HEK293 (cell line): ENCODE measurements around the gene ZNF45.
A peak's percentile ranks its signal among the peaks of the same experiment; 100 is the strongest.

ENCODE experiments used
- CTCF ChIA-PET: fragments of 350-600 bp; formaldehyde crosslinking; extraction: SDS; loops from one replicate; lab custom pipeline; 2021; ENCODE audit warnings: antibody characterized with exemption; lab: Yijun Ruan, JAX
- POLR2A ChIA-PET: fragments of 300-600 bp; formaldehyde crosslinking; extraction: SDS; loops from one replicate; lab custom pipeline; 2020; ENCODE audit warnings: antibody characterized with exemption, inconsistent platforms; lab: Yijun Ruan, JAX
- H3K27ac ChIP-seq: fragments of 200-500 bp; sonication (Bioruptor generic); 2 replicates; pipeline ENCODE4 v1.5.1; 2014; ENCODE audit warnings: low read depth, low read length, control low read depth, inconsistent platforms; ENCODE audit errors: extremely low read depth
- H3K36me3 ChIP-seq, 2 experiments: fragments of 200-500 bp in 1 of 2; sonication (Bioruptor generic) in 1 of 2; 1 replicate in 1 of 2; 2 replicates in 1 of 2; pipeline ENCODE4 v1.5.1; 2014 to 2017; ENCODE audit warnings: inconsistent platforms in 2 of 2, low read length in 2 of 2; ENCODE audit not compliant: control insufficient read depth in 2 of 2, insufficient read depth in 1 of 2
- H3K4me1 ChIP-seq: fragments of 200-500 bp; sonication (Bioruptor generic); 2 replicates; pipeline ENCODE4 v1.5.1; 2014; ENCODE audit warnings: mild to moderate bottlenecking, low read length, inconsistent platforms; ENCODE audit not compliant: control insufficient read depth, insufficient read depth
- H3K4me3 ChIP-seq: 2 replicates; pipeline ENCODE4 v1.5.1; 2011; ENCODE audit warnings: low read depth, mild to moderate bottlenecking, control low read depth, low read length, moderate library complexity
- H3K9me3 ChIP-seq: fragments of 200-500 bp; sonication (Bioruptor generic); 2 replicates; pipeline ENCODE4 v1.5.1; 2014; ENCODE audit warnings: low read depth, low read length, inconsistent platforms; ENCODE audit not compliant: control insufficient read depth, insufficient read depth
- GLI4 ChIP-seq: fragments of 450-650 bp; formaldehyde crosslinking; IDR thresholded peaks from 2 replicates; pipeline ENCODE4 v1.5.1; 2016; ENCODE audit warnings: missing biosample characterization, missing genetic modification characterization
- HOXA7 ChIP-seq: sonication (generic); formaldehyde crosslinking; IDR thresholded peaks from 2 replicates; pipeline ENCODE4 v1.8.1; 2022; ENCODE audit warnings: missing genetic modification reagents, borderline replicate concordance
- SCRT2 ChIP-seq: fragments of 450-650 bp; formaldehyde crosslinking; IDR thresholded peaks from 2 replicates; pipeline ENCODE4 v1.5.1; 2016; ENCODE audit warnings: missing biosample characterization, missing genetic modification characterization
- TRIM28 ChIP-seq: IDR thresholded peaks from 2 replicates; pipeline ENCODE4 v1.6.1; 2011; ENCODE audit warnings: low read length, control low read depth, borderline replicate concordance
- YY2 ChIP-seq: fragments of 450-650 bp; formaldehyde crosslinking; IDR thresholded peaks from 2 replicates; pipeline ENCODE4 v1.5.1; 2016; ENCODE audit warnings: missing biosample characterization, missing genetic modification characterization
- ZBTB48 ChIP-seq: fragments of 450-650 bp; formaldehyde crosslinking; IDR thresholded peaks from 2 replicates; pipeline ENCODE4 v1.5.1; 2016; ENCODE audit warnings: missing biosample characterization, missing genetic modification characterization
- ZFHX2 ChIP-seq: fragments of 450-650 bp; formaldehyde crosslinking; conservative IDR thresholded peaks from 2 replicates; pipeline ENCODE4 v1.5.1; 2016; ENCODE audit warnings: missing biosample characterization, missing genetic modification characterization
- ZFP3 ChIP-seq: fragments of 450-650 bp; formaldehyde crosslinking; IDR thresholded peaks from 2 replicates; pipeline ENCODE4 v1.5.1; 2016; ENCODE audit warnings: low read depth, missing biosample characterization, missing genetic modification characterization
- ZFP37 ChIP-seq: fragments of 450-650 bp; formaldehyde crosslinking; IDR thresholded peaks from 2 replicates; pipeline ENCODE4 v1.5.1; 2016; ENCODE audit warnings: missing biosample characterization, missing genetic modification characterization
- ZNF121 ChIP-seq: fragments of 450-650 bp; formaldehyde crosslinking; IDR thresholded peaks from 2 replicates; pipeline ENCODE4 v1.5.1; 2016; ENCODE audit warnings: missing biosample characterization, missing genetic modification characterization
- ZNF138 ChIP-seq: fragments of 450-650 bp; formaldehyde crosslinking; IDR thresholded peaks from 2 replicates; pipeline ENCODE4 v1.5.1; 2016; ENCODE audit warnings: missing biosample characterization, missing genetic modification characterization, borderline replicate concordance
- ZNF221 ChIP-seq: fragments of 450-650 bp; formaldehyde crosslinking; IDR thresholded peaks from 2 replicates; pipeline ENCODE4 v1.5.1; 2017; ENCODE audit warnings: missing biosample characterization, missing genetic modification characterization, borderline replicate concordance
- ZNF23 ChIP-seq: fragments of 450-650 bp; formaldehyde crosslinking; IDR thresholded peaks from 2 replicates; pipeline ENCODE4 v1.5.1; 2016; ENCODE audit warnings: missing biosample characterization, missing genetic modification characterization, borderline replicate concordance
- ZNF266 ChIP-seq: fragments of 450-650 bp; formaldehyde crosslinking; IDR thresholded peaks from 2 replicates; pipeline ENCODE4 v1.5.1; 2016; ENCODE audit warnings: missing biosample characterization, missing genetic modification characterization, low read depth
- ZNF280C ChIP-seq: fragments of 450-650 bp; formaldehyde crosslinking; IDR thresholded peaks from 2 replicates; pipeline ENCODE4 v1.5.1; 2016; ENCODE audit warnings: missing biosample characterization, missing genetic modification characterization
- ZNF302 ChIP-seq: fragments of 450-650 bp; formaldehyde crosslinking; IDR thresholded peaks from 2 replicates; pipeline ENCODE4 v1.5.1; 2016; ENCODE audit warnings: missing biosample characterization, missing genetic modification characterization, low read depth
- ZNF311 ChIP-seq: fragments of 450-650 bp; formaldehyde crosslinking; IDR thresholded peaks from 2 replicates; pipeline ENCODE4 v1.5.1; 2017; ENCODE audit warnings: missing biosample characterization, missing genetic modification characterization, borderline replicate concordance
- ZNF341 ChIP-seq: fragments of 450-650 bp; formaldehyde crosslinking; IDR thresholded peaks from 2 replicates; pipeline ENCODE4; 2016; ENCODE audit warnings: low read depth, missing biosample characterization, missing genetic modification characterization
- ZNF362 ChIP-seq: fragments of 450-650 bp; formaldehyde crosslinking; IDR thresholded peaks from 2 replicates; pipeline ENCODE4 v1.5.1; 2016; ENCODE audit warnings: missing biosample characterization, missing genetic modification characterization
- ZNF404 ChIP-seq: fragments of 450-650 bp; formaldehyde crosslinking; IDR thresholded peaks from 2 replicates; pipeline ENCODE4 v1.5.1; 2017; ENCODE audit warnings: missing biosample characterization, missing genetic modification characterization
- ZNF416 ChIP-seq: fragments of 450-650 bp; formaldehyde crosslinking; IDR thresholded peaks from 2 replicates; pipeline ENCODE4 v1.5.1; 2016; ENCODE audit warnings: missing biosample characterization, missing genetic modification characterization
- ZNF544 ChIP-seq: fragments of 450-650 bp; formaldehyde crosslinking; IDR thresholded peaks from 2 replicates; pipeline ENCODE4 v1.5.0; 2017; ENCODE audit warnings: missing biosample characterization, missing genetic modification characterization
- ZNF555 ChIP-seq: fragments of 450-650 bp; formaldehyde crosslinking; conservative IDR thresholded peaks from 2 replicates; pipeline ENCODE4 v1.5.1; 2017; ENCODE audit warnings: missing biosample characterization, mild to moderate bottlenecking, missing genetic modification characterization, inconsistent platforms
- ZNF558 ChIP-seq: fragments of 450-650 bp; formaldehyde crosslinking; IDR thresholded peaks from 2 replicates; pipeline ENCODE4 v1.5.1; 2016; ENCODE audit warnings: missing biosample characterization, missing genetic modification characterization
- ZNF596 ChIP-seq: fragments of 450-650 bp; IDR thresholded peaks from 2 replicates; pipeline ENCODE4 v1.5.0; 2018; ENCODE audit warnings: missing biosample characterization, mild to moderate bottlenecking, missing genetic modification characterization, moderate library complexity
- ZNF600 ChIP-seq: fragments of 450-650 bp; formaldehyde crosslinking; IDR thresholded peaks from 2 replicates; pipeline ENCODE4 v1.5.1; 2016; ENCODE audit warnings: missing biosample characterization, missing genetic modification characterization
- ZNF645 ChIP-seq: fragments of 450-650 bp; formaldehyde crosslinking; IDR thresholded peaks from 2 replicates; pipeline ENCODE4; 2016; ENCODE audit warnings: missing biosample characterization, missing genetic modification characterization
- ZNF654 ChIP-seq: fragments of 450-650 bp; formaldehyde crosslinking; IDR thresholded peaks from 2 replicates; pipeline ENCODE4 v1.5.1; 2016; ENCODE audit warnings: low read depth, missing biosample characterization, missing genetic modification characterization
- ZNF707 ChIP-seq: fragments of 450-650 bp; formaldehyde crosslinking; IDR thresholded peaks from 2 replicates; pipeline ENCODE4 v1.5.1; 2016; ENCODE audit warnings: missing biosample characterization, missing genetic modification characterization
- ZSCAN5A ChIP-seq: fragments of 450-650 bp; formaldehyde crosslinking; IDR thresholded peaks from 2 replicates; pipeline ENCODE4 v1.5.1; 2016; ENCODE audit warnings: missing biosample characterization, missing genetic modification characterization

The ZNF45 gene

GRCh38 chr19:43901395-43902390 lies 33.4 kb downstream of the ZNF45 start:
- Histone ChIP-seq H3K4me3 (peak overlapping the region; percentile 41), H3K9me3 (peaks cover 39% of the 10 kb centered on the region), H3K27ac (peak overlapping the region; percentile 30; the same call in 1 of the 2 replicates), H3K36me3 (peaks cover 23 to 47% of the 10 kb centered on the region in 2 experiments), H3K4me1 (peaks cover 9% of the 10 kb centered on the region)
- ChIA-PET POLR2A (interaction anchor here (0.7 to 1.5 kb wide), 13 partner anchors 12 to 311 kb away, joined by 3 to 25 read pairs (median 3); partner anchors contain the start of genes ZNF221, ZNF223, ZNF226 and ZNF227), CTCF (interaction anchor here (0.5 to 2.2 kb wide), 6 partner anchors 49 to 382 kb away, joined by 3 to 7 read pairs (median 3); partner anchors contain the start of gene ZNF221)
- TF ChIP-seq SCRT2 (tag by site-specific recombination) = peak; percentile 90
- no peak for TF ChIP-seq ZNF654 (tag by site-specific recombination)
- peak; percentile 27; the same call in 1 of the 2 replicates for TF ChIP-seq ZNF311 (tag by site-specific recombination)
- no peak for TF ChIP-seq ZNF121 (tag by site-specific recombination)
- peak; percentile 9; the same call in 1 of the 2 replicates for TF ChIP-seq ZNF362
- no peak for TF ChIP-seq HOXA7 (CRISPR knock-in tag)
- no peak for TF ChIP-seq TRIM28
- peak; percentile 97; the same call in 1 of the 2 replicates for TF ChIP-seq ZNF280C (tag by site-specific recombination)
- no peak for TF ChIP-seq ZNF555 (tag by site-specific recombination)
- peak; percentile 86 for TF ChIP-seq ZNF416 (tag by site-specific recombination)
- TF ChIP-seq ZNF600 (tag by site-specific recombination) = peak; percentile 43; the same call in 1 of the 2 replicates
- no peak for TF ChIP-seq ZNF138 (tag by site-specific recombination)
- TF ChIP-seq ZBTB48 (tag by site-specific recombination) = peak; percentile 99
- TF ChIP-seq ZNF341 (tag by site-specific recombination) = no peak; the same call in 1 of the 2 replicates
- TF ChIP-seq ZSCAN5A (tag by site-specific recombination) = peak; percentile 18; the same call in 1 of the 2 replicates
- no peak for TF ChIP-seq ZNF544 (tag by site-specific recombination)
- TF ChIP-seq ZNF558 (tag by site-specific recombination) = 0 out of 2 replicates have a peak, but pooled peaks have one; percentile 37
- peak; percentile 71 for TF ChIP-seq ZFP3
- peak; percentile 86 for TF ChIP-seq ZFP37 (tag by site-specific recombination)
- no peak for TF ChIP-seq GLI4 (tag by site-specific recombination)
- no peak for TF ChIP-seq ZNF596 (tag by site-specific recombination)
- no peak for TF ChIP-seq ZNF707 (tag by site-specific recombination)
- TF ChIP-seq ZNF645 (tag by site-specific recombination) = peak; percentile 75; the same call in 1 of the 2 replicates
- TF ChIP-seq ZNF302 = peak; percentile 85; the same call in 1 of the 2 replicates
- no peak for TF ChIP-seq ZNF221
- TF ChIP-seq YY2 (tag by site-specific recombination) = peak; percentile 94
- TF ChIP-seq ZNF23 (tag by site-specific recombination) = peak; percentile 40; the same call in 1 of the 2 replicates
- TF ChIP-seq ZNF404 (tag by site-specific recombination) = no peak
- 0 out of 2 replicates have a peak, but pooled peaks have one; percentile 21 for TF ChIP-seq ZFHX2
- no peak for TF ChIP-seq ZNF266 (tag by site-specific recombination)
